H54 (cell line): ENCODE measurements around the gene FAAP20.

Experiments used
- DNase-seq: peaks from one replicate; pipeline ENCODE4 v3.0.0; 2011; ENCODE audit warnings: low spot score, mixed read lengths; ENCODE audit not compliant: insufficient read length
- FAIRE-seq: peaks from 3 replicates; lab custom pipeline; 2011; peaks lifted over from hg19 to GRCh38; lab: Jason Lieb, UNC
- POLR2A ChIP-seq: IDR thresholded peaks from 2 replicates; pipeline ENCODE4 v1.6.1; 2011; ENCODE audit warnings: low read depth, mild to moderate bottlenecking, low read length

FAAP20 gene

GRCh38 chr1:2189459-2190425 lies 4.8 kb downstream of the FAAP20 start:
- DNase-seq (peak; percentile 83), FAIRE-seq (no peak)
- peak; percentile 52; the same call in 1 of the 2 replicates for TF ChIP-seq POLR2A

GRCh38 chr1:2188336-2188735 lies 6.2 kb downstream of the FAAP20 start:
- DNase-seq (no peak), FAIRE-seq (no peak)
- no peak for TF ChIP-seq POLR2A

- FAIRE-seq (no peak), DNase-seq (no peak)
- no peak for TF ChIP-seq POLR2A
Measured at GRCh38 chr1:2187619-2188018, 7.0 kb downstream of the FAAP20 start.

GRCh38 chr1:2186901-2187300 lies 7.7 kb downstream of the FAAP20 start:
- no peak for DNase-seq
- TF ChIP-seq POLR2A, result no peak
- FAIRE-seq, result no peak

- DNase-seq, result no peak
- FAIRE-seq, result no peak
- TF ChIP-seq POLR2A, result no peak
Measured at GRCh38 chr1:2185880-2186855, 8.4 kb downstream of the FAAP20 start.

GRCh38 chr1:2184934-2185333 lies 9.6 kb downstream of the FAAP20 start:
- DNase-seq (no peak), FAIRE-seq (no peak)
- TF ChIP-seq POLR2A, result no peak

GRCh38 chr1:2184531-2184930 lies 10.0 kb downstream of the FAAP20 start:
- FAIRE-seq (no peak), DNase-seq (no peak)
- TF ChIP-seq POLR2A, result no peak

- TF ChIP-seq POLR2A, result no peak
- DNase-seq (no peak), FAIRE-seq (no peak)
Measured at GRCh38 chr1:2183937-2184334, 10.6 kb downstream of the FAAP20 start.

GRCh38 chr1:2182376-2182775 lies 12.2 kb downstream of the FAAP20 start:
- DNase-seq (no peak), FAIRE-seq (no peak)
- no peak for TF ChIP-seq POLR2A

- no peak for DNase-seq
- FAIRE-seq, result no peak
- no peak for TF ChIP-seq POLR2A
Measured at GRCh38 chr1:2181752-2182151, 12.8 kb downstream of the FAAP20 start.

- FAIRE-seq (no peak), DNase-seq (no peak)
- TF ChIP-seq POLR2A, result no peak
Measured at GRCh38 chr1:2181271-2181670, 13.3 kb downstream of the FAAP20 start.

- peak; percentile 42 for DNase-seq
- no peak for FAIRE-seq
- TF ChIP-seq POLR2A, result no peak
Measured at GRCh38 chr1:2180297-2181245, 14.0 kb downstream of the FAAP20 start.

GRCh38 chr1:2179283-2180013 lies 15.1 kb downstream of the FAAP20 start:
- TF ChIP-seq POLR2A, result no peak
- FAIRE-seq (no peak), DNase-seq (no peak)
